Suprapubic skin (tissue), 4 donors: ENCODE results near the gene DND1. TPM values are rescaled to one million over a fixed set of nuclear protein-coding genes. Genes with fewer than 3 reads are reported as not detected.
A peak's percentile ranks its signal among the peaks of the same experiment; 100 is the strongest.
"Not testable (repeated sequence)": the region's sequence is repeated elsewhere in the genome, so short reads cannot be mapped to it uniquely, and the experiment has no call there.

Experiments used
- DNase-seq, 2 donors: peaks; one replicate each; pipeline ENCODE4 v3.0.0-alpha.2; 2019; ENCODE audit warnings: low spot score in 2 of 2
- H3K27ac ChIP-seq: fragments of 200-600 bp; sonication (generic); one replicate; pipeline ENCODE4 v1.5.1; 2019
- H3K27me3 ChIP-seq: fragments of 200-600 bp; sonication (generic); one replicate; pipeline ENCODE4 v1.5.1; 2019
- H3K36me3 ChIP-seq: fragments of 200-600 bp; sonication (generic); one replicate; pipeline ENCODE4 v1.5.1; 2019
- H3K4me1 ChIP-seq: fragments of 200-600 bp; sonication (generic); one replicate; pipeline ENCODE4 v1.5.1; 2019
- H3K4me3 ChIP-seq: fragments of 200-600 bp; sonication (generic); one replicate; pipeline ENCODE4 v1.5.1; 2019; ENCODE audit warnings: mild to moderate bottlenecking
- H3K9me3 ChIP-seq: fragments of 200-600 bp; sonication (generic); one replicate; pipeline ENCODE4 v1.5.1; 2019
- CTCF ChIP-seq, 2 donors: fragments of 200-600 bp in 1 of 2; fragments of 450-650 bp in 1 of 2; sonication (generic) in 1 of 2; IDR thresholded peaks; one replicate each; pipeline ENCODE4 v1.5.1; 2016 to 2019; ENCODE audit warnings: antibody characterized with exemption in 2 of 2, mild to moderate bottlenecking in 1 of 2, moderate library complexity in 1 of 2
- EP300 ChIP-seq: sonication (generic); formaldehyde crosslinking; IDR thresholded peaks from one replicate; pipeline ENCODE4 v1.6.1; 2017; ENCODE audit warnings: antibody characterized with exemption
- POLR2A ChIP-seq, 2 donors: fragments of 450-650 bp; IDR thresholded peaks; one replicate each; pipeline ENCODE4 v1.6.1; 2017; ENCODE audit warnings: antibody characterized with exemption in 2 of 2, mild to moderate bottlenecking in 2 of 2, moderate library complexity in 2 of 2
- POLR2AphosphoS5 ChIP-seq, 3 donors: sonication (generic); formaldehyde crosslinking; IDR thresholded peaks; one replicate each; pipeline ENCODE4 v1.6.1; 2017; ENCODE audit warnings: antibody characterized with exemption in 3 of 3
- WGBS: methylation state at CpG from one replicate; pipeline ENCODE4 v1.1.5; 2018; 5-methylcytosine and 5-hydroxymethylcytosine counted together
- total RNA-seq, 4 donors: library from RNA; depleted of rRNA; stranded (reverse); fragments of >200 nt; gene quantifications; one replicate each; pipeline ENCODE4 v1.1.0, GENCODE V29; 2016

DND1 gene
- total RNA-seq, 4 donors from 2014 or later, result 0.98 to 3.5 (median 2.6) TPM

GRCh38 chr5:140642718-140643117 is 30.7 kb downstream of the DND1 start:
- no peak overlapping the region for H3K4me3 ChIP-seq
- TF ChIP-seq CTCF (IDR thresholded peaks at IDR 0.05) (no peak), EP300 (no peak), POLR2A (IDR thresholded peaks at IDR 0.05) (no peak)
- H3K9me3 ChIP-seq, result no peaks in the 10 kb centered on the region
- DNase-seq, result no peak
- WGBS, result 50% methylated on average over 3 of the region's 3 CpGs
- H3K36me3 ChIP-seq, result peaks cover 38% of the 10 kb centered on the region
- no peaks in the 10 kb centered on the region for H3K27me3 ChIP-seq
- H3K27ac ChIP-seq, result no peak overlapping the region
- H3K4me1 ChIP-seq, result peaks cover 51% of the 10 kb centered on the region

- Histone ChIP-seq H3K27ac (no peak overlapping the region), H3K27me3 (no peaks in the 10 kb centered on the region), H3K9me3 (no peaks in the 10 kb centered on the region), H3K4me1 (peaks cover 47% of the 10 kb centered on the region), H3K4me3 (no peak overlapping the region), H3K36me3 (peaks cover 38% of the 10 kb centered on the region)
- TF ChIP-seq EP300 (no peak), CTCF (IDR thresholded peaks at IDR 0.05) (no peak), POLR2AphosphoS5 (IDR thresholded peaks at IDR 0.05) (no peak)
- WGBS, result 81% methylated on average over 8 of the region's 8 CpGs
- no peak for DNase-seq
These were observed 31.7 kb downstream of the DND1 start for GRCh38 chr5:140641716-140642115.

DNA sequence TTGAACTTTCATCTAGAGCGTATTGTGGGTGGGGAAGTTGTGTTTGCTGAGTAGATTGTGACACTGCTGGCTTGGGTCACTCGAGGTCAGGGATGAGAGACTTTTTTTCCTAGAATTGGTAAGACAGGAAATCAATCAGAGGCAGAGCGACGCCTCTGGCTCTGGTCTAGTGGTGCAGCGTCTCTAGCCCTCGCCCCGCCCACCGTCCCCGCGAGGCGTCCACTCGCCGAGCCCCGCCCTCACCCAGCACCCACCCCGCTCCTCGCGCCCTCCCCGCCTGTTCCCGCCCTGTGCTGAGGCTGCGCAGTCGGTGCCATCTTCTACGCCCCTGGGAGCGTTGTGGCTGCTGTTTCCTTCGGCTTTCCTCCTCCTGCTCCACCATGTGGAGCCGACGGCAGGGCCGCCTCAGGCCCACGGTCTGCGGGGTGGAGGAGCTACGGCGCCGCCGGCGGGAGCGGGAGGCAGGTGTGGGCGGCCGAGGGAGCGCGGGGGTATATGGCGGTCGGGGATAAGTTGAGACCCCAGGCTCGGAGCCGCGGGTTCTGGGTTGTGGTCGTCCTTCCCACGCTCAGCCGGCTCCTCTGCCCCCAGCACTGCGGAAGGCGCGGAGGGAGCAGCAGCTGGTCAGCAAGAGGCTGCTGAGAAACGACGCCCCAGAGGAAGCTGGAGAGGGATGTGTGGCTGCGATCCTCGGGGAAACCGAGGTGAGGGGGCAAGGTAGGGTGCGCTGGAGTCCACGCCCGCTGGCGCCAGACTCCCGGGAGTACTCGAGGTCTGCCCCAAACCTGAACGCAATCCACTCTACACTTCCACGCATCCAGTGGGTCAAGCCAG is 34.0 kb downstream of the DND1 start, which contains the start of gene TMCO6:
Gene TMCO6, plus strand, starts transcription at position 304 of the 834 bp plus-strand sequence. Its CDS starts 77 bp downstream, at position 381.
- peaks cover 33% of the 10 kb centered on the region for H3K4me1 ChIP-seq
- H3K4me3 ChIP-seq, result peak within 1 kb of the TSS; percentile 93
- peak within 1 kb of the TSS; percentile 90 for H3K27ac ChIP-seq
- TF ChIP-seq POLR2A (IDR thresholded peaks at IDR 0.05) (no peak), EP300 (no peak), POLR2AphosphoS5 (IDR thresholded peaks at IDR 0.05) (peak in 2 of 3 donors; percentile 31 to 37), CTCF (IDR thresholded peaks at IDR 0.05) (peak; percentile 31 to 85)
- no peaks in the 10 kb centered on the region for H3K27me3 ChIP-seq
- peak; percentile 99 for DNase-seq
- peaks cover 25% of the 10 kb centered on the region for H3K36me3 ChIP-seq
- H3K9me3 ChIP-seq, result no peaks in the 10 kb centered on the region
- WGBS, result 2% methylated on average over 6 of the region's 63 CpGs

- Histone ChIP-seq H3K4me1 (peaks cover 33% of the 10 kb centered on the region), H3K4me3 (peak overlapping the region; percentile 93), H3K27ac (peak overlapping the region; percentile 90), H3K36me3 (peaks cover 20% of the 10 kb centered on the region)
- TF ChIP-seq POLR2AphosphoS5 (IDR thresholded peaks at IDR 0.05), result peak in 1 of 3 donors; percentile 16
- H3K9me3 ChIP-seq, H3K27me3 ChIP-seq, DNase-seq: not testable (repeated sequence)
- 17% methylated on average over 8 of the region's 9 CpGs for WGBS
These were observed 34.6 kb downstream of the DND1 start for GRCh38 chr5:140638898-140639147.

- H3K27ac ChIP-seq, result no peak overlapping the region
- WGBS, result 87% methylated on average over 10 of the region's 10 CpGs
- no peaks in the 10 kb centered on the region for H3K9me3 ChIP-seq
- peaks cover 44% of the 10 kb centered on the region for H3K4me1 ChIP-seq
- H3K4me3 ChIP-seq, result no peak overlapping the region
- H3K36me3 ChIP-seq, result peaks cover 8% of the 10 kb centered on the region
- H3K27me3 ChIP-seq, result no peaks in the 10 kb centered on the region
- DNase-seq, result no peak
- no peak for TF ChIP-seq CTCF (IDR thresholded peaks at IDR 0.05)
- TF ChIP-seq POLR2AphosphoS5 (IDR thresholded peaks at IDR 0.05), result no peak
- no peak for TF ChIP-seq POLR2A (IDR thresholded peaks at IDR 0.05)
- no peak for TF ChIP-seq EP300
These were observed 35.8 kb downstream of the DND1 start for GRCh38 chr5:140637371-140638100.
